Motor neuron (in vitro differentiated cells): ENCODE data around the gene NKD2. TPM values are rescaled to one million over a fixed set of nuclear protein-coding genes. Genes with fewer than 3 reads are reported as not detected.

Experiments used
- ATAC-seq, 8 experiments: fragments of 200-7000 bp; cut with Tn5 transposase; replicated peaks in 6 of 8; 2 replicates each; pipeline ENCODE4 v1.8.0; 2021; ENCODE audit warnings: mild to moderate bottlenecking in 8 of 8, moderate library complexity in 8 of 8
- H3K27ac ChIP-seq, 2 donors: fragments of 250-450 bp; sonication (Bioruptor Pico); 2 replicates each; pipeline ENCODE4 v1.9.0; 2021; ENCODE audit warnings: antibody characterized with exemption in 2 of 2, mild to moderate bottlenecking in 2 of 2, moderate library complexity in 1 of 2
- H3K4me1 ChIP-seq, 2 donors: fragments of 250-450 bp; sonication (Bioruptor Pico); replicated peaks in 1 of 2; 2 replicates each; pipeline ENCODE4 v1.6.1; 2021; ENCODE audit warnings: antibody characterized with exemption in 2 of 2, mild to moderate bottlenecking in 2 of 2, moderate library complexity in 1 of 2
- H3K4me3 ChIP-seq, 5 donors: fragments of 250-450 bp; sonication (Bioruptor Pico); 2 replicates each; pipeline ENCODE4 v1.9.0; 2021; ENCODE audit warnings: antibody characterized with exemption in 5 of 5, mild to moderate bottlenecking in 5 of 5, moderate library complexity in 4 of 5
- WGBS, 10 experiments: fragments of 450-650 bp; shearing (Covaris generic); methylation state at CpG; one replicate each; pipeline ENCODE4 v1.0.0; 2022; 5-methylcytosine and 5-hydroxymethylcytosine counted together
- in situ Hi-C, 9 experiments: fragments of 400-800 bp; cut with MboI; loops; one replicate each; pipeline ENCODE4 v1.15.0; 2021; ENCODE audit warnings: low sequenced_read_pairs in 9 of 9, low pct_unique_long_range_greater_than_20kb in 2 of 9; ENCODE audit not compliant: unreplicated experiment in 9 of 9
- total RNA-seq, 8 experiments: library from RNA; unstranded; fragments of 300-600 nt; gene quantifications; 2 replicates each; pipeline versions ENCODE4 v1.2.3 to v1.2.4, GENCODE V29; 2022

The NKD2 gene
- total RNA-seq, 8 experiments from 2014 or later: 0.41 to 19.2 (median 6.8) TPM; not detected in 1

DNA sequence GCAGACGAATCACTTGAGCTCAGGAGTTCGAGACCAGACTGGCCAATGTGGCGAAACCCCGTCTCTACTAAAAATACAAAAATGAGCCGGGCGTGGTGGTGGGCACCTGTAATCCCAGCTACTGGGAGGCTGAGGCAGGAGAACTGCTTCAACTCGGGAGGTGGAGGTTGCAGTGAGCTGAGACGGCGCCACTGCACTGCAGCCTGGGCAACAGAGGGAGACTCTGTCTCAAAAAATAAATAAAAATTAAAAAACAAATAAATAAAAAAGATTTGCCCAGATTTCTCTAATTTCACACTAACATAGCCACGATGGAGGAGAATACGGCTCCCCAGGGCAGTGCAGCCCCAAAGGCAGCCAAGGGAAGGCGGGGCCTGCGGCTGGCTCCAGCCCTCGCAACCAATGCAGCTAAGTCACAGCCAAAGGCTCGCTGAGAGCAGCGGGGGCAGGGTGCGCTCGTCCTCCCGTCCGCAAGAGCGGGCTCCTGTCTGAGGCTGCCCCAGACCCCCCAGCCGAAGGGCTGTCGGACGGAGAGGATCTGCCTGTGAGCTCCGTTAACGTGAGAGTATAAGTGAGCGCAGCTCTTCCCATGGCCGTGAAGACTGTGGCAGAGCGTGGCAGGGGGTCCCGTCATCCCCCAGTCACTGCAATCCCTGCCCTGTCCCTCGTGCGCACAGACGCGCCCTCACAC lies 59.7 kb downstream of the NKD2 start:
- H3K4me1 ChIP-seq: no peaks in the 10 kb centered on the region
- H3K4me3 ChIP-seq: no peak overlapping the region
- WGBS, 10 experiments: 65 to 100% (median 76%) methylated on average over 3 to 14 of the region's 34 CpGs; no CpG with 5 or more reads in 3 of the 10 experiments
- H3K27ac ChIP-seq: no peak overlapping the region
- in situ Hi-C loops: no loop called here
- peak in 1 of 8 experiments; percentile 42 for ATAC-seq

GRCh38 chr5:1068895-1069719 lies 60.5 kb downstream of the NKD2 start:
- WGBS, 10 experiments: 39 to 100% (median 84%) methylated on average over 1 to 9 of the region's 33 CpGs; no CpG with 5 or more reads in 4 of the 10 experiments
- H3K4me3 ChIP-seq: no peak overlapping the region
- no peak overlapping the region for H3K27ac ChIP-seq
- in situ Hi-C loops: no loop called here
- H3K4me1 ChIP-seq: no peaks in the 10 kb centered on the region
- no peak for ATAC-seq

DNA sequence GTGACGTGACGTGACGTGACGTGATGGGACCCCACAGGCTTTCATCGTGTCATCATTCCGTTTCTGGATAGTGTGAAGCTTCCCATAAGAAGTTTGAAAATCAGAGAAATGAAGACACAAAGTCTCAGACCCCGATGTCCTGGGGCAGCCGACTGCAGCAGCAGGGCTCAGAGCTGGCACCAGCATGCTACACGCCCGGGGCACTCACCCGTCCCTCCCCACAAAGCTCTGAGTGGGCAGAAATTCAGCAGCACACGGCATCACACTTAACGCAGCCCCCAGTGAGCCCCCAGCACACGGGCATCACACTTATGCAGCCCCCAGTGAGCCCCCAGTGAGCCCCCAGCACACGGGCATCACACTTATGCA lies 61.1 kb downstream of the NKD2 start:
- no peak for ATAC-seq
- WGBS, 10 experiments: 87 to 100% (median 98%) methylated on average over 1 to 4 of the region's 15 CpGs; no CpG with 5 or more reads in 6 of the 10 experiments
- in situ Hi-C loops: no loop called here

DNA sequence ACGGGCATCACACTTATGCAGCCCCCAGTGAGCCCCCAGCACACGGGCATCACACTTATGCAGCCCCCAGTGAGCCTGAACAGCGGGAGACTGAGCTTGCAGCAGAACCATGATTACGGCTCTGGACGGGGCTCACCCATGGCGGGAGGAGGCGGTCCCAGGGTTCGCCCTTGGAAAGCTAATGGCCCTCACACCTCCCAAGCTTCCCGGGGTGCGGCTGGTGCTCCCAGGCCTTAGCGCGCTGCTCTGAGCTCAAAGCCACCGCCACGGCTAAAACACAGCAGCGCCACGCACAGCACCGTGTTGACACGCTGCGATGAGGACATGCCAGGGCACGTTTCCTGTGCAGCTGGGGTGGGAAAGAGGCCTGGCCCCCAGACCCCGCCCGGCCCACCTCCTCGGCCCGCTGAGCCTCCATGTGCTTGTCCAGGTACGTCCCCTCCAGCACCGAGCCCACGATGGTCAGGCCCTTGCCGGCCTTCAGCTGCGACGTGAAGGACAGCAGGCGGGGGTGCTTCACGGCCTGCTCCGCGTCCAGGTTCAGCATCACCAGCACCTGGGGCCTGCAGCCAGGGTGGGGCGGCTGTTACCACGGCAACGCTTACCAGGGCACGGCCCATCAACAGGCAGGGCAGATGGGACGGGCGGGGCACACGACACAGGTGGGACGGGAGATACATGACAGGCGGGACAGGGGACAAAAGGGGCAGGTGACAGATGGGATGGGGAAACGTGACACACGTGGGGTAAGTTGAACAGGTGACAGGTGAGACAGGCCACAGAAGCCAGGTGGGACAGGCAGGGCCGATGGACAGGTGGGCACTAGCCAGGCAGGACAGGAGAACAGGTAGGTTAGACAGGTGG lies 64.9 kb downstream of the NKD2 start:
- H3K4me1 ChIP-seq: no peaks in the 10 kb centered on the region
- H3K4me3 ChIP-seq: no peak overlapping the region
- in situ Hi-C loops: no loop called here
- peak overlapping the region in 1 of 2 donors; percentile 27 for H3K27ac ChIP-seq
- peak in 2 of 8 experiments; percentile 11 to 27 for ATAC-seq
- 0 to 60% methylated on average over 1 of the region's 46 CpGs; no CpG with 5 or more reads in 8 of the 10 experiments for WGBS, 10 experiments

More for the DNA sequence above, 61.1 kb downstream of the NKD2 start:
- no peak overlapping the region for H3K4me3 ChIP-seq
- no peaks in the 10 kb centered on the region for H3K4me1 ChIP-seq
- H3K27ac ChIP-seq: no peak overlapping the region

- H3K27ac ChIP-seq: no peak overlapping the region
- H3K4me3 ChIP-seq: no peak overlapping the region
- H3K4me1 ChIP-seq: no peaks in the 10 kb centered on the region
- in situ Hi-C loops: no loop called here
- whole genome bisulfite sequencing, 10 experiments: 40 to 100% methylated on average over 1 to 3 of the region's 18 CpGs; no CpG with 5 or more reads in 8 of the 10 experiments
- ATAC-seq: peak in 2 of 8 experiments; percentile 3 to 7
Measured at GRCh38 chr5:1074226-1074625, 65.6 kb downstream of the NKD2 start.

- no peaks in the 10 kb centered on the region for H3K4me1 ChIP-seq
- no peak overlapping the region for H3K27ac ChIP-seq
- in situ Hi-C loops: no loop called here
- ATAC-seq: peak in 4 of 8 experiments; percentile 12 to 24 (median 18)
- no peak overlapping the region for H3K4me3 ChIP-seq
- 95 to 96% methylated on average over 4 to 8 of the region's 40 CpGs; no CpG with 5 or more reads in 8 of the 10 experiments for WGBS, 10 experiments
Measured at GRCh38 chr5:1074816-1075554, 66.4 kb downstream of the NKD2 start.

- H3K4me1 ChIP-seq: no peaks in the 10 kb centered on the region
- peak in 2 of 8 experiments; percentile 7 to 9 for ATAC-seq
- no peak overlapping the region for H3K4me3 ChIP-seq
- in situ Hi-C loops: no loop called here
- whole genome bisulfite sequencing, 10 experiments: 93 to 100% (median 100%) methylated on average over 2 to 4 of the region's 10 CpGs; no CpG with 5 or more reads in 7 of the 10 experiments
- no peak overlapping the region for H3K27ac ChIP-seq
Measured at GRCh38 chr5:1075555-1075881, 66.9 kb downstream of the NKD2 start.

- WGBS, 10 experiments: 80 to 94% (median 90%) methylated on average over 2 to 9 of the region's 17 CpGs; no CpG with 5 or more reads in 7 of the 10 experiments
Measured at GRCh38 chr5:1075931-1076330, 67.3 kb downstream of the NKD2 start.

DNA sequence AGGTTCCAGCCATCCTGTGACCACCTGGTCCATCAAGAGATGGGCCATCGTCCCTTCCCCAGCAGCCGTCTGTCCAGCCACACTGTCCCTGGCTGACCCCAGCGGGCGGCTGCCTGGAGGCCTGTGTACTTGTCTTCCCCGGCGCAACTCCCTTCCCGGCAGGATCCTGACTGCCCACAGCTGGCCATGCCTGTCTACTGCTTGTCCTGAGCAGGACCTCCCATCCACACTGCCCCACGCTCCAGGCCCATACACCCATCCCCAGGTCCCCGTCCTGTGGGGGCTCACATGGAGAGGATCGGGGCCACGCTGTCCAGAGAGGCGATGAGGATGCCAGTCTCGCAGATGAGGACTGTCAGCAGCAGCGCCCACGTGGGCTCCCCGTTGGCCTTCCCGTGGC lies 67.8 kb downstream of the NKD2 start:
- WGBS, 10 experiments: 0 to 100% (median 85%) methylated on average over 1 to 4 of the region's 17 CpGs; no CpG with 5 or more reads in 7 of the 10 experiments
- in situ Hi-C loops: no loop called here
- Histone ChIP-seq H3K27ac (no peak overlapping the region), H3K4me1 (no peaks in the 10 kb centered on the region), H3K4me3 (no peak overlapping the region)
- ATAC-seq: no peak

More at GRCh38 chr5:1075931-1076330, 67.3 kb downstream of the NKD2 start:
- in situ Hi-C loops: no loop called here
- no peak overlapping the region for H3K27ac ChIP-seq
- no peak for ATAC-seq
- H3K4me1 ChIP-seq: no peaks in the 10 kb centered on the region
- no peak overlapping the region for H3K4me3 ChIP-seq

DNA sequence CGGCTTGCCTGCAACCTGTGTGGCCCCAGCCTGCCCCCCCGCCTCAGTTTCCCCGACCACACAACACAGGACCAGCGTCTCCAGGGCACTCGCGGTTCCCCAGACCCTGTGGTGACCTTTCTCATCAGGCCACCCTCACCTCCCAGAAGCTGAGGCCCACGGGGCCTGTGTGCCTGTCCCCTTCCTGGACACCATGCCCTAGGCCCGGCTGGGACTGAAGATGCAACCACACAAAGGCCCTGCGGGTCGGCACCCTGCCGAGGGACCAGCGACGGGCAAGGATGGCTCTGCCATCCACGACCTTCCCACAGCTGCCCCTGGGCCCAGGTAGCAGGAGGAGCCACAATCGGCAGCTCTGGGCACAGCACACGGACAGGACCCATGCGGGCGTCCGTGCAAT lies 68.4 kb downstream of the NKD2 start:
- in situ Hi-C loops: no loop called here
- 80 to 100% methylated on average over 1 of the region's 19 CpGs; no CpG with 5 or more reads in 8 of the 10 experiments for WGBS, 10 experiments
- no peak overlapping the region for H3K4me3 ChIP-seq
- H3K4me1 ChIP-seq: no peaks in the 10 kb centered on the region
- no peak for ATAC-seq
- no peak overlapping the region for H3K27ac ChIP-seq

- ATAC-seq: no peak
- H3K4me1 ChIP-seq: no peaks in the 10 kb centered on the region
- H3K27ac ChIP-seq: no peak overlapping the region
- 92% methylated on average over 5 of the region's 27 CpGs; no CpG with 5 or more reads in 9 of the 10 experiments for WGBS, 10 experiments
- no peak overlapping the region for H3K4me3 ChIP-seq
- in situ Hi-C loops: no loop called here
Measured at GRCh38 chr5:1077491-1078020, 69.0 kb downstream of the NKD2 start.

DNA sequence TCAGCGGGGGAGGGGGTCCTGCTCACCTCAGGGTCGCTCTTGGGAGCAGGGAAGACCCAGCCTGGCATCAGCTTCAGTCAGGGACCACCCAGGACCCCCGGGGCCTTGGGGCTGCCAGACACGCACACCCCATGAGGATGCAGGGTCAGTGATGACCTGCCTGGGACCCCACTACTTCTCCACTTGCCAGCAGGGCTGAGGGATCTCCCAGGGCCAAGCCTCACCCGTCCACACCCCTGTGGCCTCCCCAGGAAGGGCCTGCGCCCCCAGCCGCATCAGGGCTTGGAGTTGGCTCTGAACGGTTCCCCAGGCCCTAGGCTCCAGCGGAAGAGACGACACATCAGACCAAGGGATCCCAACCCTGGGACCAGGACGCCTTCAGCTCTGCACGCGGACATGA lies 69.6 kb downstream of the NKD2 start:
- no peak for ATAC-seq
- Histone ChIP-seq H3K4me1 (no peaks in the 10 kb centered on the region), H3K4me3 (no peak overlapping the region), H3K27ac (no peak overlapping the region)
- WGBS, 10 experiments: 100% methylated on average over 4 of the region's 13 CpGs; no CpG with 5 or more reads in 8 of the 10 experiments
- in situ Hi-C loops: no loop called here
